Upper lobe of left lung (tissue), 6 donors: ENCODE results near the gene ADGRV1. TPM values are rescaled to one million over a fixed set of nuclear protein-coding genes. Genes with fewer than 3 reads are reported as not detected.

ENCODE experiments used
- ATAC-seq, 2 donors: fragments of 200-7000 bp; cut with Tn5 transposase; one replicate each; pipeline ENCODE4 v1.9.1; 2022; ENCODE audit warnings: mild to moderate bottlenecking in 2 of 2, moderate library complexity in 2 of 2; ENCODE audit not compliant: low FRiP score in 2 of 2
- DNase-seq, 2 donors: peaks; one replicate each; pipeline ENCODE4 v3.0.0-alpha.2; 2019 to 2020
- H3K27ac ChIP-seq, 4 donors: fragments of 200-600 bp; sonication (generic); one replicate each; pipeline ENCODE4 v1.5.1; 2016 to 2019
- H3K27me3 ChIP-seq, 4 donors: fragments of 200-600 bp; sonication (generic); one replicate each; pipeline ENCODE4 v1.5.1; 2017 to 2019
- H3K36me3 ChIP-seq, 4 donors: fragments of 200-600 bp; sonication (generic); one replicate each; pipeline ENCODE4 v1.5.1; 2016 to 2019
- H3K4me1 ChIP-seq, 4 donors: fragments of 200-600 bp; sonication (generic); one replicate each; pipeline ENCODE4 v1.5.1; 2018 to 2019
- H3K4me3 ChIP-seq, 4 donors: fragments of 200-600 bp; sonication (generic); one replicate each; pipeline ENCODE4 v1.5.1; 2017 to 2019; ENCODE audit warnings: mild to moderate bottlenecking in 2 of 4, moderate library complexity in 1 of 4
- H3K9me3 ChIP-seq, 4 donors: fragments of 200-600 bp; sonication (generic); one replicate each; pipeline ENCODE4 v1.5.1; 2018 to 2019
- EP300 ChIP-seq, 4 donors: sonication (generic); formaldehyde crosslinking; IDR thresholded peaks; one replicate each; pipeline ENCODE4 v1.5.1; 2017; ENCODE audit warnings: antibody characterized with exemption in 4 of 4, control low read depth in 2 of 4
- POLR2A ChIP-seq, 4 donors: fragments of 450-650 bp; IDR thresholded peaks; one replicate each; pipeline ENCODE4 v1.5.1; 2016 to 2017; ENCODE audit warnings: antibody characterized with exemption in 4 of 4, mild to moderate bottlenecking in 2 of 4
- POLR2AphosphoS5 ChIP-seq, 2 donors: sonication (generic); formaldehyde crosslinking; IDR thresholded peaks; one replicate each; pipeline ENCODE4 v1.5.1; 2017; ENCODE audit warnings: antibody characterized with exemption in 2 of 2
- WGBS, 2 donors: methylation state at CpG; one replicate each; pipeline ENCODE4 v1.1.5; 2017 to 2018; 5-methylcytosine and 5-hydroxymethylcytosine counted together
- total RNA-seq, 6 donors: library from RNA; depleted of rRNA in 4 of 6; stranded (reverse); fragments of >200 nt in 4 of 6; gene quantifications; one replicate each; pipeline versions ENCODE4 v1.1.0 to v1.2.1, GENCODE V29; 2016 to 2021
- TF ChIP-seq, protein P1 (sequence below), 6 experiments: fragments of 450-650 bp in 4 of 6; fragments of 200-600 bp in 2 of 6; sonication (generic) in 2 of 6; IDR thresholded peaks; one replicate each; pipeline ENCODE4 v1.5.1; 2016 to 2019; ENCODE audit warnings: antibody characterized with exemption in 6 of 6
- donor health status: DM: no; HTN: no; CAD: no; lungs with moderate emphysema.
- donor health status: DM: no; HTN: yes; CAD: no; lungs with severe emphysema.

Gene ADGRV1
- total RNA-seq, 6 donors from 2014 or later = 22.3 to 129 (median 60.4) TPM

GRCh38 chr5:91018712-91019371 is 460.2 kb downstream of the ADGRV1 start:
- ATAC-seq (no peak), DNase-seq (no peak)
- Histone ChIP-seq H3K27ac (no peak overlapping the region), H3K4me1 (peaks cover 17 to 28% (median 22%) of the 10 kb centered on the region in 4 donors), H3K9me3 (peaks cover 0 to 2% (median 0%) of the 10 kb centered on the region in 4 donors), H3K36me3 (no peaks in the 10 kb centered on the region), H3K27me3 (no peaks in the 10 kb centered on the region), H3K4me3 (no peak overlapping the region)
- WGBS, 2 donors = 50 to 79% methylated on average over 4 of the region's 4 CpGs
- TF ChIP-seq POLR2AphosphoS5 (IDR thresholded peaks at IDR 0.05) = no peak
- TF ChIP-seq POLR2A (IDR thresholded peaks at IDR 0.05) = no peak
- no peak for TF ChIP-seq EP300 (IDR thresholded peaks at IDR 0.05)
- TF ChIP-seq, protein P1, sequence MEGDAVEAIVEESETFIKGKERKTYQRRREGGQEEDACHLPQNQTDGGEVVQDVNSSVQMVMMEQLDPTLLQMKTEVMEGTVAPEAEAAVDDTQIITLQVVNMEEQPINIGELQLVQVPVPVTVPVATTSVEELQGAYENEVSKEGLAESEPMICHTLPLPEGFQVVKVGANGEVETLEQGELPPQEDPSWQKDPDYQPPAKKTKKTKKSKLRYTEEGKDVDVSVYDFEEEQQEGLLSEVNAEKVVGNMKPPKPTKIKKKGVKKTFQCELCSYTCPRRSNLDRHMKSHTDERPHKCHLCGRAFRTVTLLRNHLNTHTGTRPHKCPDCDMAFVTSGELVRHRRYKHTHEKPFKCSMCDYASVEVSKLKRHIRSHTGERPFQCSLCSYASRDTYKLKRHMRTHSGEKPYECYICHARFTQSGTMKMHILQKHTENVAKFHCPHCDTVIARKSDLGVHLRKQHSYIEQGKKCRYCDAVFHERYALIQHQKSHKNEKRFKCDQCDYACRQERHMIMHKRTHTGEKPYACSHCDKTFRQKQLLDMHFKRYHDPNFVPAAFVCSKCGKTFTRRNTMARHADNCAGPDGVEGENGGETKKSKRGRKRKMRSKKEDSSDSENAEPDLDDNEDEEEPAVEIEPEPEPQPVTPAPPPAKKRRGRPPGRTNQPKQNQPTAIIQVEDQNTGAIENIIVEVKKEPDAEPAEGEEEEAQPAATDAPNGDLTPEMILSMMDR (IDR thresholded peaks at IDR 0.05) = no peak

GRCh38 chr5:91020065-91020800 is 461.6 kb downstream of the ADGRV1 start:
- Histone ChIP-seq H3K27me3 (no peaks in the 10 kb centered on the region), H3K9me3 (no peaks in the 10 kb centered on the region), H3K27ac (no peak overlapping the region), H3K4me1 (peaks cover 19 to 32% (median 23%) of the 10 kb centered on the region in 4 donors), H3K36me3 (no peaks in the 10 kb centered on the region), H3K4me3 (no peak overlapping the region)
- no peak for ATAC-seq
- WGBS, 2 donors = 87 to 90% methylated on average over 6 of the region's 6 CpGs
- DNase-seq = no peak
- no peak for TF ChIP-seq EP300 (IDR thresholded peaks at IDR 0.05)
- TF ChIP-seq, protein P1 (IDR thresholded peaks at IDR 0.05) = no peak
- no peak for TF ChIP-seq POLR2AphosphoS5 (IDR thresholded peaks at IDR 0.05)
- TF ChIP-seq POLR2A (IDR thresholded peaks at IDR 0.05) = no peak

DNA sequence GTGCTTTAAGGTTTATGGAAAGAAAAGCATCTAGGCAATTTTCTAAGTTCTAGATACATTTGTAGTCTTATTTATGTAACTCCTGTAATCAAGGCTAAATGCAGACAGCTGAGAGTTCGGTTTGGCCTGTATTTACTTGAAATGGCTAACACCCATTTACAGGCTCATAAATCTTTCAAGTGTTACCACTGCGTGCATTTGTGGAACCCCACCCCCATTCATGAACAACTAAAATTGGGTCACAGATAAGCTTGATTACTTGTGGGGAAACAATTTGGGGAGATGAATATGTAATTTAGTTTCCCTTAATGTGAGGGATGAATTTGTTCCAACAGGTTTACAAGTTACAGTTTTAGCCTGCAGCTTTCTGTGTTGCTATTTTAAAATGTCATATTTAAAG is 463.9 kb downstream of the ADGRV1 start:
- no peak for DNase-seq
- no peaks in the 10 kb centered on the region for H3K36me3 ChIP-seq
- H3K9me3 ChIP-seq = no peaks in the 10 kb centered on the region
- H3K27ac ChIP-seq = no peak overlapping the region
- 35 to 47% methylated on average over 2 of the region's 2 CpGs for WGBS, 2 donors
- H3K27me3 ChIP-seq = no peaks in the 10 kb centered on the region
- peaks cover 23 to 41% (median 27%) of the 10 kb centered on the region in 4 donors for H3K4me1 ChIP-seq
- no peak overlapping the region for H3K4me3 ChIP-seq
- TF ChIP-seq, protein P1 (IDR thresholded peaks at IDR 0.05) = no peak
- TF ChIP-seq EP300 (IDR thresholded peaks at IDR 0.05) = no peak
- no peak for ATAC-seq

DNA sequence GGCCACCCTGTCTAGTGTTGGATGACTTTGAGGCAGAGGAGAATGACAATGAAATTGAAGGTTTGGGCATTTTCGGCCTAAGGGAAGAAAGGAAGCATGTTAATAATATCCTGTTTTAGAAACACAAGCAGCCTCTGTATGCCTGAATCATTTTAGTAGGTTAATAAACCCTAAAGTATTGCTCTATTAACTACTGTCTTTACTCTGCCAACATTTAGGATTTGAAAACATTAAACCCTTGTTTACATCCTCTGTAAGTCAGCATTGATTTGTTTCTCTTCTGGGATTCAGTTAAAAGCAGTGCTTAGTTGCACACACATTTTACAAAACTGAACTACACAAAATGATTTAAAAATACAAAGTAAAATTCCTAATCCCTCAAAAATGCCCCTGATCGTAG is 465.6 kb downstream of the ADGRV1 start:
- DNase-seq = no peak
- Histone ChIP-seq H3K4me3 (no peak overlapping the region), H3K27ac (no peak overlapping the region), H3K36me3 (no peaks in the 10 kb centered on the region), H3K9me3 (no peaks in the 10 kb centered on the region), H3K27me3 (no peaks in the 10 kb centered on the region), H3K4me1 (peaks cover 13 to 31% (median 21%) of the 10 kb centered on the region in 4 donors)
- ATAC-seq = no peak
- TF ChIP-seq POLR2A (IDR thresholded peaks at IDR 0.05) = no peak
- TF ChIP-seq POLR2AphosphoS5 (IDR thresholded peaks at IDR 0.05) = no peak
- TF ChIP-seq, protein P1 (IDR thresholded peaks at IDR 0.05) = no peak
- no peak for TF ChIP-seq EP300 (IDR thresholded peaks at IDR 0.05)
- WGBS, 2 donors = 69 to 74% methylated on average over 2 of the region's 2 CpGs
